A549 (cell line): ENCODE data around the gene PRDM15. TPM values are rescaled to one million over a fixed set of nuclear protein-coding genes. Genes with fewer than 3 reads are reported as not detected.

Experiments used
- ATAC-seq, 2 experiments: fragments of 200-7000 bp in 1 of 2; fragments of >200 bp in 1 of 2; cut with Nextera tagmentation in 1 of 2; cut with Tn5 transposase in 1 of 2; 3 replicates each; pipeline versions ENCODE4 v1.8.0 to v1.9.1; 2018 to 2020; ENCODE audit warnings: mild to moderate bottlenecking in 1 of 2, moderate library complexity in 1 of 2
- CTCF ChIA-PET: fragments of 300-600 bp; sonication (Branson Sonifier 250); formaldehyde crosslinking; extraction: SDS; loops from one replicate; lab custom pipeline; 2021; ENCODE audit warnings: antibody characterized with exemption, inconsistent platforms; lab: Yijun Ruan, JAX
- POLR2A ChIA-PET: fragments of 350-600 bp; formaldehyde crosslinking; extraction: SDS; loops from one replicate; lab custom pipeline; 2021; ENCODE audit warnings: antibody characterized with exemption, inconsistent platforms; lab: Yijun Ruan, JAX
- DNase-seq, 2 experiments: peaks; one replicate each; pipeline versions ENCODE4 v3.0.0 to v3.0.0-alpha.2; 2011 to 2016; ENCODE audit warnings: low read depth in 1 of 2, low spot score in 1 of 2
- FAIRE-seq: peaks from 2 replicates; lab custom pipeline; 2011; peaks lifted over from hg19 to GRCh38; lab: Jason Lieb, UNC
- H3K27ac ChIP-seq, 2 experiments: fragments of >200 bp; sonication (Bioruptor Twin); formaldehyde crosslinking; 3 replicates each; pipeline ENCODE4 v1.5.1; 2016 to 2017
- H3K4me1 ChIP-seq: fragments of >200 bp; sonication (Bioruptor Twin); formaldehyde crosslinking; 3 replicates; pipeline ENCODE4 v1.6.1; 2016
- H3K4me2 ChIP-seq: fragments of >200 bp; sonication (Bioruptor Twin); formaldehyde crosslinking; 3 replicates; pipeline ENCODE4 v1.6.1; 2016
- H3K4me3 ChIP-seq: fragments of >200 bp; sonication (Bioruptor Twin); formaldehyde crosslinking; 3 replicates; pipeline ENCODE4 v1.5.1; 2016
- H3K9me3 ChIP-seq: fragments of >200 bp; sonication (Bioruptor Twin); formaldehyde crosslinking; 3 replicates; pipeline ENCODE4 v1.6.1; 2016
- CBX2 ChIP-seq: fragments of 200-600 bp; sonication (generic); IDR thresholded peaks from 2 replicates; pipeline ENCODE4 v1.6.1; 2016; ENCODE audit warnings: low read depth, mild to moderate bottlenecking, borderline replicate concordance
- CEBPB ChIP-seq, 2 experiments: fragments of >200 bp in 1 of 2; sonication (Bioruptor Twin) in 1 of 2; formaldehyde crosslinking in 1 of 2; IDR thresholded peaks; 2 replicates each; pipeline ENCODE4 v1.6.1; 2012 to 2016
- E2F6 ChIP-seq: IDR thresholded peaks from 2 replicates; pipeline ENCODE4 v1.6.1; 2012; ENCODE audit warnings: low read depth, borderline replicate concordance
- JUN ChIP-seq, 2 experiments: fragments of >200 bp; sonication (Bioruptor Twin); formaldehyde crosslinking; IDR thresholded peaks; 2 replicates in 1 of 2; 3 replicates in 1 of 2; pipeline ENCODE4 v1.6.1; 2016 to 2017
- MAX ChIP-seq: IDR thresholded peaks from 2 replicates; pipeline ENCODE4 v1.6.1; 2012
- MYC ChIP-seq: IDR thresholded peaks from 2 replicates; pipeline ENCODE4 v1.6.1; 2012; ENCODE audit warnings: mild to moderate bottlenecking, inconsistent platforms, low read length, improper control_type of control experiment, borderline replicate concordance
- PHF8 ChIP-seq: fragments of 200-600 bp; sonication (generic); IDR thresholded peaks from 2 replicates; pipeline ENCODE4 v1.6.1; 2016; ENCODE audit warnings: low read depth, mild to moderate bottlenecking, antibody characterized with exemption, moderate library complexity, borderline replicate concordance
- POLR2A ChIP-seq: IDR thresholded peaks from 2 replicates; pipeline ENCODE4 v1.6.1; 2012; ENCODE audit warnings: mild to moderate bottlenecking, low read length
- RFX5 ChIP-seq: fragments of 450-650 bp; IDR thresholded peaks from 2 replicates; pipeline ENCODE4 v1.7.1; 2014; ENCODE audit warnings: antibody characterized with exemption, mild to moderate bottlenecking, moderate library complexity
- TFCP2L1 ChIP-seq: fragments of 250-450 bp; sonication (Bioruptor Pico); IDR thresholded peaks from 2 replicates; pipeline ENCODE4 v1.5.0; 2021; ENCODE audit warnings: mild to moderate bottlenecking
- TP53 ChIP-seq: fragments of 250-450 bp; sonication (Bioruptor Pico); IDR thresholded peaks from 2 replicates; pipeline ENCODE4 v1.5.0; 2021; ENCODE audit warnings: mild to moderate bottlenecking, moderate library complexity
- ZC3H11A ChIP-seq: fragments of 450-650 bp; IDR thresholded peaks from 2 replicates; pipeline ENCODE4 v1.6.1; 2014; ENCODE audit warnings: antibody characterized with exemption, mild to moderate bottlenecking
- WGBS: methylation state at CpG from one replicate; pipeline ENCODE4 v1.1.6; 2017; ENCODE audit errors: missing lambda C conversion rate; 5-methylcytosine and 5-hydroxymethylcytosine counted together
- polyA plus RNA-seq, 4 experiments: library from polyadenylated mRNA; depleted of rRNA in 3 of 4; stranded (reverse); fragments of >200 nt; fragmentation: RNase III in 1 of 4; extraction: RNeasy Plus Mini Kit Qiagen cat#74134 plus additional on column Dnase treatment in 1 of 4; gene quantifications; 2 replicates in 3 of 4; 3 replicates in 1 of 4; pipeline ENCODE4 v1.2.3, GENCODE V29; 2011 to 2017

PRDM15 gene
- polyA plus RNA-seq, 2 of the 4 experiments (the other 2 are of a cell fraction) = 4.5 to 6.1 TPM

GRCh38 chr21:41767606-41768436 is 111.3 kb downstream of the PRDM15 start:
- peaks cover 34% of the 10 kb centered on the region for H3K4me1 ChIP-seq
- DNase-seq (peak in 1 of 2 experiments; percentile 50), ATAC-seq (peak; percentile 32 to 46; a peak in 3 of 6 replicates), FAIRE-seq (no peak)
- H3K9me3 ChIP-seq = no peaks in the 10 kb centered on the region
- H3K4me3 ChIP-seq = peak overlapping the region; percentile 92
- 1% methylated on average over 26 of the region's 26 CpGs for WGBS
- CTCF ChIA-PET = interaction anchor here (0.7 to 14.3 kb wide), 15 partner anchors 10 to 485 kb away, joined by 3 to 172 read pairs (median 3); no protein-coding TSS in a partner anchor
- TF ChIP-seq CBX2 = no peak
- 0 out of 2 replicates have a peak, but pooled peaks have one; percentile 11 for TF ChIP-seq MAX
- TF ChIP-seq RFX5 = no peak
- TF ChIP-seq TP53 (CRISPR knock-in tag) = no peak
- POLR2A ChIA-PET = interaction anchor here (0.6 to 3.9 kb wide), 4 partner anchors 10 to 155 kb away, joined by 3 to 36 read pairs (median 6); no protein-coding TSS in a partner anchor
- H3K4me2 ChIP-seq = peak overlapping the region; percentile 99
- H3K27ac ChIP-seq = peak overlapping the region; percentile 74 to 92

- H3K27ac ChIP-seq = peak within 1 kb of the TSS; percentile 74 to 92
These were observed 112.1 kb downstream of the PRDM15 start, which contains the start of gene RIPK4 for GRCh38 chr21:41766883-41767605. Gene RIPK4, minus strand, starts transcription at chr21:41767052. Its CDS starts 11 bp downstream, at chr21:41767041.

GRCh38 chr21:41765973-41766882 is 112.9 kb downstream of the PRDM15 start:
- FAIRE-seq (no peak), ATAC-seq (peak in 1 of 2 experiments; percentile 5; a peak in 2 of 6 replicates)
- WGBS = 47% methylated on average over 18 of the region's 88 CpGs

More at GRCh38 chr21:41766883-41767605, 112.1 kb downstream of the PRDM15 start, which contains the start of gene RIPK4:
- under 1% methylated on average over 23 of the region's 53 CpGs for WGBS
- CTCF ChIA-PET = interaction anchor here (0.6 to 14.3 kb wide), 3 partner anchors 138 to 165 kb away, joined by 3 to 172 read pairs (median 4); no protein-coding TSS in a partner anchor
- FAIRE-seq = no peak
- H3K4me3 ChIP-seq = peak within 1 kb of the TSS; percentile 92
- peaks cover 42% of the 10 kb centered on the region for H3K4me1 ChIP-seq
- POLR2A ChIA-PET = interaction anchor here (1.4 to 3.9 kb wide), 3 partner anchors 11 to 155 kb away, joined by 3 to 36 read pairs (median 6); no protein-coding TSS in a partner anchor
- H3K4me2 ChIP-seq = peak within 1 kb of the TSS; percentile 99
- ATAC-seq = peak; percentile 70 to 74
- H3K9me3 ChIP-seq = no peaks in the 10 kb centered on the region
- TF ChIP-seq JUN (IDR thresholded peaks at IDR 0.05) (peak in 1 of 2 experiments; percentile 26; a peak in 1 of 5 replicates), MYC (0 out of 2 replicates have a peak, but pooled peaks have one; percentile 31), POLR2A (peak; percentile 31), CEBPB (IDR thresholded peaks at IDR 0.05) (no peak), PHF8 (0 out of 2 replicates have a peak, but pooled peaks have one; percentile 35), TFCP2L1 (CRISPR knock-in tag) (no peak)
- DNase-seq = peak; percentile 60 to 76

More at GRCh38 chr21:41765973-41766882, 112.9 kb downstream of the PRDM15 start:
- Histone ChIP-seq H3K27ac (peak overlapping the region; percentile 74 to 92), H3K4me2 (peak overlapping the region; percentile 99), H3K4me1 (peaks cover 45% of the 10 kb centered on the region), H3K9me3 (no peaks in the 10 kb centered on the region), H3K4me3 (peak overlapping the region; percentile 92)
- CTCF ChIA-PET = interaction anchor here (0.6 to 14.3 kb wide), 6 partner anchors 10 to 152 kb away, joined by 3 to 172 read pairs (median 3); no protein-coding TSS in a partner anchor
- POLR2A ChIA-PET = interaction anchor here (1.4 to 3.9 kb wide), 2 partner anchors 12 to 87 kb away, joined by 3 to 36 read pairs; no protein-coding TSS in a partner anchor
- no peak for DNase-seq
- TF ChIP-seq E2F6 (peak; percentile 35; the same call in 1 of the 2 replicates), ZC3H11A (no peak)
